Nephron progenitor cell (in vitro differentiated cells): ENCODE measurements around the gene DYNLRB1.

ENCODE experiments used
- DNase-seq: peaks from one replicate; pipeline ENCODE4 v3.0.0; 2021
- H3K27ac Mint-ChIP-seq: 2 replicates; pipeline ENCODE4 v1.8.0; 2021; ENCODE audit warnings: mild to moderate bottlenecking, moderate library complexity, mixed read lengths
- H3K27me3 Mint-ChIP-seq: 2 replicates; pipeline ENCODE4 v1.8.0; 2021; ENCODE audit warnings: mild to moderate bottlenecking, low read depth, mixed read lengths; ENCODE audit not compliant: poor library complexity
- H3K36me3 Mint-ChIP-seq: 2 replicates; pipeline ENCODE4 v1.8.0; 2021; ENCODE audit warnings: low read depth, mixed read lengths
- H3K4me1 Mint-ChIP-seq: 2 replicates; pipeline ENCODE4 v1.8.0; 2021; ENCODE audit warnings: mixed read lengths
- H3K4me3 Mint-ChIP-seq: 2 replicates; pipeline ENCODE4 v1.8.0; 2021; ENCODE audit warnings: mild to moderate bottlenecking, moderate library complexity, mixed read lengths
- H3K9me3 Mint-ChIP-seq: 2 replicates; pipeline ENCODE4 v1.8.0; 2021; ENCODE audit warnings: mild to moderate bottlenecking, moderate library complexity, mixed read lengths
- CTCF ChIP-seq: fragments of 200-600 bp; sonication (generic); IDR thresholded peaks from 2 replicates; pipeline ENCODE4 v1.5.0; 2021; ENCODE audit warnings: antibody characterized with exemption

The DYNLRB1 gene

DNA sequence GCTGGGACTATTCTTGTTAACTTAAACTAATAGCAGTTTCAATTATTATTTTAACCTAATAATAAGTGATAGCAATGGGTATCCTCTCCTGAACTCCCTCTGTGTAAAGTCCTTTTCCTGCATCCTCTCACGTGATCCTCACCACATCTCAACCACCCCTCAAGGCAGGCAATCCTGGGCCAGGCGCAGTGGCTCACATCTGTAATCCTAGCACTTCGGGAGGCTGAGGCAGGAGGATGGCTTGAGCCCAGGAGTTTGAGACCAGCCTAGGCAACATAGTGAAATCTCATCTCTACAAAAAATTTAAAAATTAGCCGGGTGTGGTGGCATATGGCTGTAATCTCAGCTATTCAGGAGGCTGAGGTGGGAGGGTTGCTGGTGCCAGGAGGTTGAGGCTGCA is 66.0 kb downstream of the DYNLRB1 start:
- H3K9me3 Mint-ChIP-seq, result no peaks in the 10 kb centered on the region
- peaks cover 15% of the 10 kb centered on the region for H3K36me3 Mint-ChIP-seq
- H3K4me3 Mint-ChIP-seq, result no peak overlapping the region
- peak overlapping the region; percentile 24 for H3K27ac Mint-ChIP-seq
- peaks cover 41% of the 10 kb centered on the region for H3K4me1 Mint-ChIP-seq
- TF ChIP-seq CTCF, result no peak
- H3K27me3 Mint-ChIP-seq, result no peaks in the 10 kb centered on the region
- DNase-seq, result no peak

- no peak for TF ChIP-seq CTCF
- H3K27me3 Mint-ChIP-seq, result no peaks in the 10 kb centered on the region
- no peaks in the 10 kb centered on the region for H3K9me3 Mint-ChIP-seq
- peaks cover 41% of the 10 kb centered on the region for H3K4me1 Mint-ChIP-seq
- H3K4me3 Mint-ChIP-seq, result no peak overlapping the region
- H3K27ac Mint-ChIP-seq, result peak overlapping the region; percentile 36
- DNase-seq, result no peak
- H3K36me3 Mint-ChIP-seq, result peaks cover 22% of the 10 kb centered on the region
These were observed 66.7 kb downstream of the DYNLRB1 start for GRCh38 chr20:34582911-34583310.

DNA sequence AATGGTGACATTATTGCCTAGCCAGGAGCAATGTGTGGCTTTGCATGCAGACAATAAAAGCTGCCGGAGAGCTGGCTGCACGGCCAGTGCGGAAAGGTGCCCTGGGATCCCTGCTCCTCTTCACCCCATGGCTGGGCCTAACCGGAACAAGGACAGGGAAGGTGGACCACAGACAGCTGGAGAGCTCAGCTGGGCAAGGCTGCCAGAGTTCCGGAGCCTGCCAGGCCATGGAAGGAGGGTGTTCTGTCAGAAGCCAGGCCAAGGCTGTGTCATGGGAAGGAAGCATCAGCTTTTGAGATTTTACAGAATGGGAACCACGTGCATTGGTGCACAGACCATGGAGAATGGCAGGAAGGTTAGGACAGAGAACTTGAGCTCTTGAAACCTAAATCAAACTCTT is 67.3 kb downstream of the DYNLRB1 start:
- DNase-seq, result no peak
- no peaks in the 10 kb centered on the region for H3K9me3 Mint-ChIP-seq

DNA sequence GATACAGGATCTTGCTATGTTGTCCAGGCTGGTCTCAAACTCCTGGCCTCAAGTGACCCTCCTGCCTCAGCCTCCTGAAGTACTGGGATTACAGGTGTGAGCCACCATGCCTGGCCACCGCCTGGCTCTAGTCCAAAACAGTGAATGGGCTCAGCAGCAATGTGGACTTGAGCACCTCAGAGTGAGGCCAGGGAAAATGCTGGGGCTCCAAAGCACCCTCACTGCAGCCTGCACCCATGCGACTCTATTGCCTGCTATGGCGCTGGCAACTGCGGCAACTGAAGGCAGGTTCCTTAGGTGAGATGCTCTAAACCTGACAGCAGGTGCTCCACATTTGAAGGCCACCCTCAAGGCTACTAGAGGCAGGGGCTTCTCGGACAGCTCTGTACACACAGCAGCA is 68.8 kb downstream of the DYNLRB1 start:
- no peaks in the 10 kb centered on the region for H3K9me3 Mint-ChIP-seq
- TF ChIP-seq CTCF, result no peak
- DNase-seq, result no peak
- H3K36me3 Mint-ChIP-seq, result peaks cover 19% of the 10 kb centered on the region
- no peak overlapping the region for H3K27ac Mint-ChIP-seq
- H3K27me3 Mint-ChIP-seq, result no peaks in the 10 kb centered on the region
- H3K4me1 Mint-ChIP-seq, result peaks cover 22% of the 10 kb centered on the region
- no peak overlapping the region for H3K4me3 Mint-ChIP-seq

More for the DNA sequence above, 67.3 kb downstream of the DYNLRB1 start:
- no peak overlapping the region for H3K4me3 Mint-ChIP-seq
- peaks cover 36% of the 10 kb centered on the region for H3K4me1 Mint-ChIP-seq
- TF ChIP-seq CTCF, result no peak
- H3K36me3 Mint-ChIP-seq, result peaks cover 22% of the 10 kb centered on the region
- H3K27ac Mint-ChIP-seq, result peak overlapping the region; percentile 36
- no peaks in the 10 kb centered on the region for H3K27me3 Mint-ChIP-seq

DNA sequence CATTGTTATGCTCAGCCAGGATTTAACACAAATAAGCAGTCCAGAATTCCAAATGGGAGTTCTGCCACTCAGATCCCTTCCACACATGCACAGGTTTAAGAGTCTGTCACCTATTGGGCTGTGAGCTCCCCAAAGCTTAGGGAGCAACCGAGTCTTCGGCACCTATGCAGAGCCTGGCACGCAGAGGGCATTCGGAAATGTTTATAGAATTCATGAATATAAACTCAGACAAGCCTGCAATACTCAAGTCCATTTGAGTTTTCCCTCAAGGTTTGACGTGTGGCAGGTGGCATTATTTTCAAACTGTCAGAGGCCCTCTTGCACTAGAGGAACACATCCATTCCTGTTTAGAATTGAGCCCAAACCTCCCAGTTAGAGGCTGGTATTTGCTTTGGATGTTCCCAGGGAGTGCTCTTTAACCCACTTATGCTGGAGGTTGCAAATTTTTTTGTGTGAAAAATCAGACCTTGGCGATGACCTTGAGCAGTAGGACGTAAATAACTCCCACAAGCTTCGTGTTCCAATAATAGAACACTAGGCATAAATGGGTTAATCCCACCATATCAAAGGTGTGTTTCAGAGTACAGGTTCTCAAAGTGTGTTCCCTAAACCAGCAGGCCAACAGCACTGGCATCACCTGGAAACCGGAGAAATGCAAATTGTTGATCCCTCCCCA is 70.4 kb downstream of the DYNLRB1 start:
- DNase-seq, result no peak
- no peak for TF ChIP-seq CTCF
- H3K27ac Mint-ChIP-seq, result no peak overlapping the region

More for the DNA sequence above, 70.4 kb downstream of the DYNLRB1 start:
- peaks cover 15% of the 10 kb centered on the region for H3K4me1 Mint-ChIP-seq
- H3K4me3 Mint-ChIP-seq, result no peak overlapping the region
- H3K9me3 Mint-ChIP-seq, result no peaks in the 10 kb centered on the region
- no peaks in the 10 kb centered on the region for H3K27me3 Mint-ChIP-seq
- peaks cover 13% of the 10 kb centered on the region for H3K36me3 Mint-ChIP-seq
